Smooth muscle cell (in vitro differentiated cells): ENCODE results near the gene IGLL5. TPM values are rescaled to one million over a fixed set of nuclear protein-coding genes. Genes with fewer than 3 reads are reported as not detected.

Experiments used
- DNase-seq: peaks from one replicate; lab custom pipeline; 2025; ENCODE audit not compliant: unreplicated experiment; lab: John Stamatoyannopoulos, UW
- H2AFZ ChIP-seq: fragments of 200-600 bp; sonication (generic); 2 replicates; pipeline ENCODE4 v1.6.0; 2016; ENCODE audit warnings: antibody characterized with exemption, low read depth, mild to moderate bottlenecking
- H3F3A ChIP-seq: fragments of 200-600 bp; sonication (generic); 2 replicates; pipeline ENCODE4 v1.6.0; 2017; ENCODE audit warnings: antibody characterized with exemption, low read depth
- H3K27ac ChIP-seq: fragments of 200-600 bp; sonication (generic); 2 replicates; pipeline ENCODE4 v1.5.1; 2016; ENCODE audit warnings: low read depth, mild to moderate bottlenecking
- H3K27me3 ChIP-seq: fragments of 200-600 bp; sonication (generic); 2 replicates; pipeline ENCODE4 v1.6.1; 2016; ENCODE audit warnings: low read depth, mild to moderate bottlenecking
- H3K36me3 ChIP-seq: fragments of 200-600 bp; sonication (generic); 2 replicates; pipeline ENCODE4 v1.5.1; 2016; ENCODE audit warnings: low read depth
- H3K4me1 ChIP-seq: fragments of 200-600 bp; sonication (generic); 2 replicates; pipeline ENCODE4 v1.5.1; 2016; ENCODE audit warnings: low read depth
- H3K4me2 ChIP-seq: fragments of 200-600 bp; sonication (generic); 2 replicates; pipeline ENCODE4 v1.6.0; 2016; ENCODE audit warnings: mild to moderate bottlenecking
- H3K4me3 ChIP-seq: fragments of 200-600 bp; sonication (generic); 2 replicates; pipeline ENCODE4 v1.5.1; 2016; ENCODE audit warnings: mild to moderate bottlenecking
- H3K79me2 ChIP-seq: fragments of 200-600 bp; sonication (generic); 2 replicates; pipeline ENCODE4 v1.6.0; 2016; ENCODE audit warnings: low read depth, mild to moderate bottlenecking
- H3K9ac ChIP-seq: fragments of 200-600 bp; sonication (generic); 2 replicates; pipeline ENCODE4 v1.6.0; 2016; ENCODE audit warnings: low read depth
- H3K9me3 ChIP-seq: fragments of 200-600 bp; sonication (generic); replicated peaks from 2 replicates; pipeline ENCODE4 v1.5.1; 2016; ENCODE audit warnings: low read depth
- H4K20me1 ChIP-seq: fragments of 200-600 bp; sonication (generic); 2 replicates; pipeline ENCODE4 v1.6.0; 2016; ENCODE audit warnings: low read depth
- CTCF ChIP-seq: fragments of 200-600 bp; sonication (generic); IDR thresholded peaks from 2 replicates; pipeline ENCODE4 v1.5.1; 2017; ENCODE audit warnings: borderline replicate concordance, mild to moderate bottlenecking, antibody characterized with exemption; ENCODE audit not compliant: insufficient read depth, poor library complexity, severe bottlenecking
- WGBS: methylation state at CpG from one replicate; pipeline ENCODE4 v1.1.7; 2016; ENCODE audit warnings: low lambda C conversion rate; 5-methylcytosine and 5-hydroxymethylcytosine counted together
- polyA plus RNA-seq: library from polyadenylated mRNA; unstranded; fragments of >200 nt; fragmentation: Nextera tagmentation; extraction: Ambion mirVana; gene quantifications from 2 replicates; pipeline ENCODE4 v1.2.1, GENCODE V29; 2016
- total RNA-seq: library from RNA; depleted of rRNA; stranded (reverse); fragments of >200 nt; gene quantifications from 2 replicates; pipeline ENCODE4 v1.2.3, GENCODE V29; 2014

IGLL5 gene
- total and polyA plus RNA-seq, 2 experiments from 2014 or later = not detected

- no peaks in the 10 kb centered on the region for H3F3A ChIP-seq
- no peak overlapping the region for H3K27ac ChIP-seq
- no peak for DNase-seq
- no peaks in the 10 kb centered on the region for H3K36me3 ChIP-seq
- H3K4me1 ChIP-seq = no peaks in the 10 kb centered on the region
- no peak overlapping the region for H3K4me3 ChIP-seq
- peaks cover 50% of the 10 kb centered on the region for H3K27me3 ChIP-seq
- no peaks in the 10 kb centered on the region for H3K79me2 ChIP-seq
- 78% methylated on average over 9 of the region's 9 CpGs for WGBS
- TF ChIP-seq CTCF = no peak
- H3K9me3 ChIP-seq = no peaks in the 10 kb centered on the region
- H2AFZ ChIP-seq = no peak overlapping the region
- no peaks in the 10 kb centered on the region for H4K20me1 ChIP-seq
- no peak overlapping the region for H3K9ac ChIP-seq
- no peak overlapping the region for H3K4me2 ChIP-seq
These were observed 20.2 kb downstream of the IGLL5 start for GRCh38 chr22:22907551-22908494.

GRCh38 chr22:22908495-22908861 lies 20.9 kb downstream of the IGLL5 start:
- H3K9me3 ChIP-seq = no peaks in the 10 kb centered on the region
- H3K79me2 ChIP-seq = no peaks in the 10 kb centered on the region
- no peaks in the 10 kb centered on the region for H3K36me3 ChIP-seq
- no peaks in the 10 kb centered on the region for H4K20me1 ChIP-seq
- peaks cover 56% of the 10 kb centered on the region for H3K27me3 ChIP-seq
- H3K4me3 ChIP-seq = no peak overlapping the region
- H3K4me1 ChIP-seq = no peaks in the 10 kb centered on the region
- no peak overlapping the region for H3K9ac ChIP-seq
- no peak overlapping the region for H3K4me2 ChIP-seq
- no peaks in the 10 kb centered on the region for H3F3A ChIP-seq
- 80% methylated on average over 3 of the region's 3 CpGs for WGBS
- no peak overlapping the region for H2AFZ ChIP-seq
- H3K27ac ChIP-seq = no peak overlapping the region
- no peak for DNase-seq
- TF ChIP-seq CTCF = no peak

GRCh38 chr22:22908941-22909604 lies 21.5 kb downstream of the IGLL5 start:
- no peaks in the 10 kb centered on the region for H3K36me3 ChIP-seq
- no peak overlapping the region for H3K4me3 ChIP-seq
- no peak for DNase-seq
- H3K27ac ChIP-seq = no peak overlapping the region
- no peak overlapping the region for H3K4me2 ChIP-seq
- WGBS = 74% methylated on average over 6 of the region's 6 CpGs
- H2AFZ ChIP-seq = no peak overlapping the region
- no peaks in the 10 kb centered on the region for H3K79me2 ChIP-seq
- no peaks in the 10 kb centered on the region for H3F3A ChIP-seq
- H3K27me3 ChIP-seq = peaks cover 61% of the 10 kb centered on the region
- H3K9me3 ChIP-seq = no peaks in the 10 kb centered on the region
- H4K20me1 ChIP-seq = no peaks in the 10 kb centered on the region
- no peak overlapping the region for H3K9ac ChIP-seq
- no peak for TF ChIP-seq CTCF
- no peaks in the 10 kb centered on the region for H3K4me1 ChIP-seq
